ENCODE data around the gene OLAH.
A peak's percentile ranks its signal among the peaks of the same experiment; 100 is the strongest.

Gene OLAH

GRCh38 chr10:15075421-15075820 is 31.7 kb downstream of the OLAH start:
- Histone ChIP-seq H3K79me1 (ENCODE audit: low read depth, low read length) (no peaks in the 10 kb centered on the region), H2BK12ac (ENCODE audit: low read length) (no peak overlapping the region), H3K9ac (ENCODE audit: low read depth, low read length, poor library complexity) (no peak overlapping the region), H3K4me3 (ENCODE audit: low read length in 2 of 2) (no peak overlapping the region), H3K36me3 (replicated peaks in 1 of 2; ENCODE audit: control insufficient read depth in 2 of 2, insufficient read depth in 2 of 2, low read length in 2 of 2) (peaks cover 0 to 2% of the 10 kb centered on the region in 2 donors), H3K4ac (ENCODE audit: low read length) (no peak overlapping the region), H3K23ac (ENCODE audit: low read depth, low read length, poor library complexity) (no peak overlapping the region), H3K27ac (replicated peaks; ENCODE audit: low read length) (no peak overlapping the region), H3K4me1 (ENCODE audit: control insufficient read depth in 2 of 2, insufficient read depth in 1 of 2, low read depth in 1 of 2, low read length in 2 of 2) (no peaks in the 10 kb centered on the region), H2AFZ (ENCODE audit: low read length) (no peak overlapping the region), H2AK5ac (ENCODE audit: low read depth, low read length) (no peak overlapping the region), H2BK5ac (ENCODE audit: low read length) (no peak overlapping the region), H3K14ac (ENCODE audit: low read length) (no peak overlapping the region), H4K91ac (ENCODE audit: low read depth, low read length, poor library complexity) (no peak overlapping the region), H3K9me3 (replicated peaks in 1 of 2; ENCODE audit: control insufficient read depth in 2 of 2, insufficient read depth in 1 of 2, low read depth in 1 of 2, low read length in 2 of 2) (peaks cover 9 to 11% of the 10 kb centered on the region in 2 donors), H2BK120ac (ENCODE audit: low read depth, low read length) (no peak overlapping the region), H3K4me2 (ENCODE audit: insufficient read depth, low read length, poor library complexity, severe bottlenecking) (no peak overlapping the region), H3K27me3 (ENCODE audit: control insufficient read depth in 3 of 3, insufficient read depth in 3 of 3, low read depth in 1 of 3, low read length in 3 of 3) (no peaks in the 10 kb centered on the region), H4K8ac (ENCODE audit: low read depth, low read length) (no peak overlapping the region), H3K18ac (ENCODE audit: low read length) (no peak overlapping the region), H2BK15ac (ENCODE audit: low read length) (no peak overlapping the region)
- DNase-seq (ENCODE audit: low spot score): no peak
- no CpG with 5 or more reads among the region's 3 CpGs for WGBS, 2 donors (ENCODE audit: extremely low coverage in 2 of 2, insufficient read length in 2 of 2, insufficient replicate concordance in 1 of 2)

GRCh38 chr10:15083674-15084501 is 40.1 kb downstream of the OLAH start:
- H2BK12ac ChIP-seq (ENCODE audit: low read length): peak overlapping the region; percentile 1
- no peak overlapping the region for H4K8ac ChIP-seq (ENCODE audit: low read depth, low read length)
- no peaks in the 10 kb centered on the region for H3K27me3 ChIP-seq (ENCODE audit: control insufficient read depth in 3 of 3, insufficient read depth in 3 of 3, low read depth in 1 of 3, low read length in 3 of 3)
- peak overlapping the region; percentile 47 for H3K27ac ChIP-seq (replicated peaks; ENCODE audit: low read length)
- H3K4me2 ChIP-seq (ENCODE audit: insufficient read depth, low read length, poor library complexity, severe bottlenecking): no peak overlapping the region
- no peak overlapping the region for H3K14ac ChIP-seq (ENCODE audit: low read length)
- H4K91ac ChIP-seq (ENCODE audit: low read depth, low read length, poor library complexity): no peak overlapping the region
- no peak overlapping the region for H3K9ac ChIP-seq (ENCODE audit: low read depth, low read length, poor library complexity)
- peaks cover 5 to 7% of the 10 kb centered on the region in 2 donors for H3K4me1 ChIP-seq (ENCODE audit: control insufficient read depth in 2 of 2, insufficient read depth in 1 of 2, low read depth in 1 of 2, low read length in 2 of 2)
- peak overlapping the region; percentile 75 for H2AFZ ChIP-seq (ENCODE audit: low read length)
- no peak overlapping the region for H2BK15ac ChIP-seq (ENCODE audit: low read length)
- H2AK5ac ChIP-seq (ENCODE audit: low read depth, low read length): no peak overlapping the region
- no peak overlapping the region for H2BK5ac ChIP-seq (ENCODE audit: low read length)
- H3K23ac ChIP-seq (ENCODE audit: low read depth, low read length, poor library complexity): no peak overlapping the region
- peak overlapping the region in 1 of 2 donors; percentile 23 for H3K4me3 ChIP-seq (ENCODE audit: low read length in 2 of 2)
- no peak for DNase-seq (ENCODE audit: low spot score)
- WGBS, 2 donors (ENCODE audit: extremely low coverage in 2 of 2, insufficient read length in 2 of 2, insufficient replicate concordance in 1 of 2): no CpG with 5 or more reads among the region's 18 CpGs
- H2BK120ac ChIP-seq (ENCODE audit: low read depth, low read length): no peak overlapping the region
- H3K79me1 ChIP-seq (ENCODE audit: low read depth, low read length): peaks cover 3% of the 10 kb centered on the region
- H3K36me3 ChIP-seq (replicated peaks in 1 of 2; ENCODE audit: control insufficient read depth in 2 of 2, insufficient read depth in 2 of 2, low read length in 2 of 2): peaks cover 0 to 3% of the 10 kb centered on the region in 2 donors
- peaks cover 4 to 6% of the 10 kb centered on the region in 2 donors for H3K9me3 ChIP-seq (replicated peaks in 1 of 2; ENCODE audit: control insufficient read depth in 2 of 2, insufficient read depth in 1 of 2, low read depth in 1 of 2, low read length in 2 of 2)
- peak overlapping the region; percentile 90 for H3K18ac ChIP-seq (ENCODE audit: low read length)
- no peak overlapping the region for H3K4ac ChIP-seq (ENCODE audit: low read length)

DNA sequence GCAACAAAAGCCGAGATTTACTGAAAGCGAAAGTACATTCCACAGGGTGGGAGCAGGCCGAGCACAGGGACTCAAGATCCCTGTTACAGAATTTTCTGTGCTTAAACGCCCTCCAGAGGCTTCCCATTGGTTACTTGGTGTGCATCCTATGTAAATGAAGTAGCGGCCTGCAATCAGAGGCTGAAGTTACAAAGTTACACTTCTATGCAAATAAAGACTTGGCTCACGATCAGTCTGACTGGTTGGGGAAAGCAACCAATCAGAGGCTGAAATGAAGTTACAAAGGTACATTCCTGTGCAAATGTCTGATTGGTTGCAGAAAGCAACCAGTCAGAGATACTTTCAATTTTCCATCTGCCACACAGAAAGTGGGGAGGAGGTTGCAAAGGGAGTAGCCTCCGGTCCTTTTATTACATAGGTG is 40.8 kb downstream of the OLAH start:
- no CpG with 5 or more reads among the region's 7 CpGs for WGBS, 2 donors (ENCODE audit: extremely low coverage in 2 of 2, insufficient read length in 2 of 2, insufficient replicate concordance in 1 of 2)
- Histone ChIP-seq H3K4me3 (ENCODE audit: low read length in 2 of 2) (peak overlapping the region in 1 of 2 donors; percentile 23), H3K27ac (replicated peaks; ENCODE audit: low read length) (no peak overlapping the region)

GRCh38 chr10:15088428-15089261 is 44.9 kb downstream of the OLAH start, which contains the start of gene ACBD7:
Gene ACBD7 (minus strand): TSS chr10:15088776. CDS start chr10:15088728, 48 bp downstream.
- H2BK5ac ChIP-seq (ENCODE audit: low read length): peak within 1 kb of the TSS; percentile 39
- no peak within 1 kb of the TSS for H3K23ac ChIP-seq (ENCODE audit: low read depth, low read length, poor library complexity)
- WGBS, 2 donors (ENCODE audit: extremely low coverage in 2 of 2, insufficient read length in 2 of 2, insufficient replicate concordance in 1 of 2): no CpG with 5 or more reads among the region's 63 CpGs
- no peaks in the 10 kb centered on the region for H3K27me3 ChIP-seq (ENCODE audit: control insufficient read depth in 3 of 3, insufficient read depth in 3 of 3, low read depth in 1 of 3, low read length in 3 of 3)
- H3K4ac ChIP-seq (ENCODE audit: low read length): no peak within 1 kb of the TSS
- H3K4me3 ChIP-seq (ENCODE audit: low read length in 2 of 2): peak within 1 kb of the TSS; percentile 83 to 96
- peak; percentile 84 for DNase-seq (ENCODE audit: low spot score)
- H2BK15ac ChIP-seq (ENCODE audit: low read length): peak within 1 kb of the TSS; percentile 58
- peak within 1 kb of the TSS; percentile 66 for H3K4me2 ChIP-seq (ENCODE audit: insufficient read depth, low read length, poor library complexity, severe bottlenecking)
- no peak within 1 kb of the TSS for H2BK120ac ChIP-seq (ENCODE audit: low read depth, low read length)
- no peak within 1 kb of the TSS for H4K91ac ChIP-seq (ENCODE audit: low read depth, low read length, poor library complexity)
- H3K4me1 ChIP-seq (ENCODE audit: control insufficient read depth in 2 of 2, insufficient read depth in 1 of 2, low read depth in 1 of 2, low read length in 2 of 2): peaks cover 5 to 6% of the 10 kb centered on the region in 2 donors
- H3K14ac ChIP-seq (ENCODE audit: low read length): peak within 1 kb of the TSS; percentile 38
- H2AFZ ChIP-seq (ENCODE audit: low read length): peak within 1 kb of the TSS; percentile 100
- H3K9me3 ChIP-seq (replicated peaks in 1 of 2; ENCODE audit: control insufficient read depth in 2 of 2, insufficient read depth in 1 of 2, low read depth in 1 of 2, low read length in 2 of 2): peaks cover 4 to 5% of the 10 kb centered on the region in 2 donors
- no peak within 1 kb of the TSS for H2BK12ac ChIP-seq (ENCODE audit: low read length)
- peak within 1 kb of the TSS; percentile 88 for H3K9ac ChIP-seq (ENCODE audit: low read depth, low read length, poor library complexity)
- H3K79me1 ChIP-seq (ENCODE audit: low read depth, low read length): peaks cover 3% of the 10 kb centered on the region
- H4K8ac ChIP-seq (ENCODE audit: low read depth, low read length): no peak within 1 kb of the TSS
- H3K18ac ChIP-seq (ENCODE audit: low read length): peak within 1 kb of the TSS; percentile 97
- H2AK5ac ChIP-seq (ENCODE audit: low read depth, low read length): no peak within 1 kb of the TSS
- H3K36me3 ChIP-seq (replicated peaks in 1 of 2; ENCODE audit: control insufficient read depth in 2 of 2, insufficient read depth in 2 of 2, low read length in 2 of 2): peaks cover 0 to 3% of the 10 kb centered on the region in 2 donors
- no peak within 1 kb of the TSS for H3K27ac ChIP-seq (replicated peaks; ENCODE audit: low read length)

More for the DNA sequence above, 40.8 kb downstream of the OLAH start:
- H3K27me3 ChIP-seq (ENCODE audit: control insufficient read depth in 3 of 3, insufficient read depth in 3 of 3, low read depth in 1 of 3, low read length in 3 of 3): no peaks in the 10 kb centered on the region
- H2AFZ ChIP-seq (ENCODE audit: low read length): peak overlapping the region; percentile 75
- peaks cover 5 to 7% of the 10 kb centered on the region in 2 donors for H3K4me1 ChIP-seq (ENCODE audit: control insufficient read depth in 2 of 2, insufficient read depth in 1 of 2, low read depth in 1 of 2, low read length in 2 of 2)
- H3K14ac ChIP-seq (ENCODE audit: low read length): no peak overlapping the region
- H2BK5ac ChIP-seq (ENCODE audit: low read length): no peak overlapping the region
- DNase-seq (ENCODE audit: low spot score): peak; percentile 37
- no peak overlapping the region for H3K9ac ChIP-seq (ENCODE audit: low read depth, low read length, poor library complexity)
- H3K36me3 ChIP-seq (replicated peaks in 1 of 2; ENCODE audit: control insufficient read depth in 2 of 2, insufficient read depth in 2 of 2, low read length in 2 of 2): peaks cover 0 to 3% of the 10 kb centered on the region in 2 donors
- no peak overlapping the region for H2BK12ac ChIP-seq (ENCODE audit: low read length)
- no peak overlapping the region for H2AK5ac ChIP-seq (ENCODE audit: low read depth, low read length)
- H3K4ac ChIP-seq (ENCODE audit: low read length): no peak overlapping the region
- no peak overlapping the region for H4K8ac ChIP-seq (ENCODE audit: low read depth, low read length)
- peaks cover 4 to 6% of the 10 kb centered on the region in 2 donors for H3K9me3 ChIP-seq (replicated peaks in 1 of 2; ENCODE audit: control insufficient read depth in 2 of 2, insufficient read depth in 1 of 2, low read depth in 1 of 2, low read length in 2 of 2)
- H3K23ac ChIP-seq (ENCODE audit: low read depth, low read length, poor library complexity): no peak overlapping the region
- no peak overlapping the region for H3K18ac ChIP-seq (ENCODE audit: low read length)
- no peak overlapping the region for H2BK15ac ChIP-seq (ENCODE audit: low read length)
- H4K91ac ChIP-seq (ENCODE audit: low read depth, low read length, poor library complexity): no peak overlapping the region
- no peak overlapping the region for H2BK120ac ChIP-seq (ENCODE audit: low read depth, low read length)
- H3K4me2 ChIP-seq (ENCODE audit: insufficient read depth, low read length, poor library complexity, severe bottlenecking): no peak overlapping the region
- H3K79me1 ChIP-seq (ENCODE audit: low read depth, low read length): peaks cover 3% of the 10 kb centered on the region

Measured in neuronal stem cell (in vitro differentiated cells).